DMS153 treated with DMSO at 0.1 percent for 48 hours (cell line): ENCODE measurements around the gene VPS54.
"Not testable (repeated sequence)": the region's sequence is repeated elsewhere in the genome, so short reads cannot be mapped to it uniquely, and the experiment has no call there.

ENCODE experiments used
- DNase-seq: peaks from one replicate; lab custom pipeline; 2025; ENCODE audit not compliant: unreplicated experiment; lab: John Stamatoyannopoulos, UW

Gene VPS54

DNA sequence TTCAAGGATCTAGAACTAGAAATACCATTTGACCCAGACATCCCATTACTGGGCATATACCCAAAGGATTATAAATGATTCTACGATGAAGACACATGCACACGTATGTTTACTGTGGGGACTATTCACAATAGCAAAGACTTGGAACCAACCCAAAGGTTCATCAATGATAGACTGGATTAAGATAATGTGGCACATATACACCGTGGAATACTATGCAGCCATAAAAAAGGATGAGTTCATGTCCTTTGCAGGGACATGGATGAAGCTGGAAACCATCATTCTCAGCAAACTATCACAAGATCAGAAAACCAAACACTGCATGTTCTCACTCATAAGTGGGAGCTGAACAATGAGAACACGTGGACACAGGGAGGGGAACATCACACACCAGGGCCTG lies 87.1 kb downstream of the VPS54 start:
- DNase-seq, result not testable (repeated sequence)

GRCh38 chr2:63926815-63927214 lies 92.4 kb downstream of the VPS54 start:
- peak; percentile 13 for DNase-seq

- no peak for DNase-seq
These were observed 104.9 kb downstream of the VPS54 start for GRCh38 chr2:63914311-63914710.

DNA sequence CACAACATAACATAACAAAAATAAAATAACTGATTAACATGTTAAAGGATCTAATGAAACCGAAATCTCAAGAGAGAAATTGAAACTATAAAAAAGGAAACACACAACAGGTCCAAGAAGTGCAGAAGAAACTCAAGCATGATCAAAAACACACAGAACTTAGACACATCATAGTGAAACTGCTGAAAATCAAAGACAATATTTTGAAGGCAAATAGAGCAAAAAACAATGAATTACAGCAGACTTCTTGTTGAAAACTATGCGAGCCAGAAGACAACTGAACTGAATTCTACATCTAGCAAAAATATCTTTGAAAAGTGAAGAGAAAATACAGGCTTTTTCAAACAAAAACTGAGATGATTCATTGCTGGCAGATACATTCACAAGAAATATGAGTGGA lies 116.2 kb downstream of the VPS54 start:
- DNase-seq, result no peak

- no peak for DNase-seq
These were observed 117.1 kb downstream of the VPS54 start for GRCh38 chr2:63902149-63902548.

- no peak for DNase-seq
These were observed 119.6 kb downstream of the VPS54 start for GRCh38 chr2:63899639-63900038.

DNA sequence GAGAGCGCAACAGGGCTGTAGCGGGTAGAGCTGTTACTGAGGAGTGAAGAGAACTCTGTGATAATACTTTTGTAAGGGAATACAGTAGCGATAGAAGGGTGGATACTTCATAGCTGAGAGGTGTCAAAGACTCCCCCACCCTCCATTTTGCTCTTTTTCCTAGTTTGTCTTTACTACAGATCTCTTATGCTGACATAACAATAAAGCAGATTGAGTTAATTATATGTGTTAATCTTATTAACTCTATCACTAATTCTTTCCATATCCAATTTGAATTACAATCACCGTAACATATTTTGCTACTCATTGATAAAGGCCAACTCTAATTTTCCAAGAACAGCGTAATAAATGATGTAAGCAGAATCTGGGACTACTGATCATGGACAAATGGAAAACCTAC lies 120.4 kb downstream of the VPS54 start:
- DNase-seq, result no peak

DNA sequence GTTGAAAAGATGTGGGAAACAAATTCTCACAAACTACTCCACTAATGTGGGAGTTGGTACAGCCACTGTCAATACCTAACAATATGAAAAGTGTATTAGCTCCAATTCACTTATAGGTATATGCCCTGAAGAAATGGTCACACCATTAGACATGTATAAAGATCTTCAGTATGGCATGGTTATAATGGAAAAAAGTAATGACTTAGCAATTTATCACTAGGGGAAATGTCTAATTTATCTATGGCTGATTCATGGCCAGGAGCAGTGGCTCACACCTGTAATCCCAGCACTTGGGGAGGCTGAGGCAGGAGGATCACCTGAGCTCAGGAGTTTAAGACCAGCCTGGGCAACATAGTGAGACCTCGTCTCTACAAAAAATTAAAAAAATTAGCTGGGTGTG lies 125.1 kb downstream of the VPS54 start:
- no peak for DNase-seq

GRCh38 chr2:63893163-63893562 lies 126.1 kb downstream of the VPS54 start:
- no peak for DNase-seq

GRCh38 chr2:63891488-63892030 lies 127.7 kb downstream of the VPS54 start:
- DNase-seq, result no peak

GRCh38 chr2:63890678-63891077 lies 128.6 kb downstream of the VPS54 start:
- DNase-seq, result no peak

GRCh38 chr2:63888490-63889402 lies 130.5 kb downstream of the VPS54 start:
- DNase-seq, result no peak

DNA sequence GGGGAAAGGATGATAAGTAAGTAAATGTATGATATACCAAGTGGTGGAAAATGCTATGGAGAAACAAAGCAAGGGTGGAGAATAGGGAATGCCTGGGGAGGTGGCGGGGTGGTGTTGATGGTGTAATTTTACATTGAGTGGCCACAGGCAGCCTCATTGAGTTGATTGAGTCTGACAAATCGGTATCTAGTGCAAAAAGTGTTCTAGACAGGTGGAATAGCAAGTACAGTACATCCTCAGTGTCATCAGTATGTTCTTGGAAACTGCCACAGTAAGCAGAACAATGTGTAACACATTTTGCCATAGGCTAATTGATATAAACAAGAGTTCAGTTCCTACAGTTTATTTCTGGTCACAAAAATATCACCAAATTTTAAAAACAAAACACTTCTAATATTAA lies 131.2 kb downstream of the VPS54 start:
- no peak for DNase-seq

DNA sequence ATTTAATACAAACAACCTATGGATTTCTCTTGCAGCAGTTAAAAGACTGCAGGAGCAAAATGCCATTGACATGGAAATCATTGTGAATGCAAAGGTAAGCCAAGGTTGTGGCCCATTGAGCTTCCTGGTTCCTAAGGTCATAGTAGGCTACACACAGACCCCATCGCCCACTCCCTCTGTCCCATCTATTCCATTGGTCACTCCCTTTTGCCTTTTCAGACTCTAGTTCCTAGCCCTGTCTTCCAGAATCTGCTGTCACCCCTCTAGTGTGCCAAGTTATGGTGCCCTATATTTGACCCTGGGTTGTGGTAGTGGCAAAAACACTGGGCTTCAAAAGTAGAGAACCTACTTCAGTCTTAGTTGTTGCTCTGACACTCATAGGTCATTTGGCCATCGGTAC lies 132.8 kb downstream of the VPS54 start:
- DNase-seq, result no peak

- DNase-seq, result no peak
These were observed 136.7 kb downstream of the VPS54 start for GRCh38 chr2:63882395-63883105.

- no peak for DNase-seq
These were observed 138.0 kb downstream of the VPS54 start for GRCh38 chr2:63881205-63881604.

GRCh38 chr2:63880625-63881024 lies 138.6 kb downstream of the VPS54 start:
- DNase-seq, result no peak

DNA sequence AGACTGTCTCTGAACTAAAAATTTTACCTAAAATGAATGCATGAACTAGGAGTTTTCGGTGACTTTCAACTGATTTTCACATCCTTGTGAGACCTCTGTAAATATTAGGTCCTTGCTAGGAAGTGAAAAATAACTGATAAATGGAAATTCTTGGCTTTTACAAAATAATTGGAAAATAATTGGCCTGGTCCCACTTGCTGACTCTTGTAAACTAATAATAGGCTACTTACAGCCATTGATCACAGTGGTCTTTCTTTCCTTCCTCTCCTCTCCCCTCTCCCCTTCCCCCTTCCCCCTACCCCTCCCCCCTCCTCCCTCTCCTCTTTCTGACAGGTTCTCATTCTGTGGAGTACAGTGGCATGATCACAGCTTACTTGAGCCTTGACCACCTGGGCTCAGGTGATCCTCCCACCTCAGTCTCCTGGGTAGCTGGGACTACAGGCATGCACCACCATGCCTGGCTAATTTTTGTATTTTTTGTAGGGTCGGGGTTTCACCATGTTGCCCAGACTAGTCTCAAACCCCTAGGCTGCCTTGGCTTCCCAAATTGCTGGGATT lies 139.3 kb downstream of the VPS54 start:
- no peak for DNase-seq

DNA sequence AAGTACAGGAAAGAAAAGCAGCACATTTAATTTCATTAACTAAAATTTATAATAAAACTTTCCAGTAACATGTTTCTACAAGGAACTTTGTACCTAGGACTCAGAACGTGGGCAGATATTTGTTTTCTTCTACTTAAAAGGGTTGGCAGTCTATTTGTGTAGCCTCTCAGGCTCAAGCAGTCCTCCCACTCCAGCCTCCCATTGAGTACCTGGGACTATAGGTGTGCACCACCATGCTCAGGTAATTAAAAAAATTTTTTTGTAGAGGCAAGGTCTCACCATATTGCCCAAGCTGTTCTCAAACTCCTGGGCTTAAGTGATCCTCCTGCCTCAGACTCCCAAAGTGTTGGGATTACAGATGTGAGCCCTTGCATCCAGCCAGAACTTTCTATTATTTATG lies 140.7 kb downstream of the VPS54 start:
- DNase-seq, result no peak

DNA sequence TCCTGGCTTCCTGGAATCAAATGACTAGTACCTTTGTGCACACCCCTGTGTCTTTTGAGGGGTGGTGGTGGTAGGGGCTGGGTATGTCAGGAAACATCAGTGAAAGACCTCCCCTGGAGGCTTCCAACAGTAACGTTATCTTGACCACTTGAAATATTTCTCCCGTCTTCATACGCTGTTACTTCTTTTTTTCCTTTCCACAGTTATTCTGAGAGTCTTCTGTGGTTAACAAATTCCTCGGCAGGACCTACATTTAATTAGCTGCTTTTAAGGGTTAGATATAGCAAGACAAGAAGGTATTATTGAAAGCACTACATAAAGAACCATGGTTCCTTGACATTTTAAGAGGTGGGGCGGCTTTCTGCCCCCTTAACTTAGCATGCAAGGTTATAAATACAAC lies 142.9 kb downstream of the VPS54 start:
- no peak for DNase-seq

DNA sequence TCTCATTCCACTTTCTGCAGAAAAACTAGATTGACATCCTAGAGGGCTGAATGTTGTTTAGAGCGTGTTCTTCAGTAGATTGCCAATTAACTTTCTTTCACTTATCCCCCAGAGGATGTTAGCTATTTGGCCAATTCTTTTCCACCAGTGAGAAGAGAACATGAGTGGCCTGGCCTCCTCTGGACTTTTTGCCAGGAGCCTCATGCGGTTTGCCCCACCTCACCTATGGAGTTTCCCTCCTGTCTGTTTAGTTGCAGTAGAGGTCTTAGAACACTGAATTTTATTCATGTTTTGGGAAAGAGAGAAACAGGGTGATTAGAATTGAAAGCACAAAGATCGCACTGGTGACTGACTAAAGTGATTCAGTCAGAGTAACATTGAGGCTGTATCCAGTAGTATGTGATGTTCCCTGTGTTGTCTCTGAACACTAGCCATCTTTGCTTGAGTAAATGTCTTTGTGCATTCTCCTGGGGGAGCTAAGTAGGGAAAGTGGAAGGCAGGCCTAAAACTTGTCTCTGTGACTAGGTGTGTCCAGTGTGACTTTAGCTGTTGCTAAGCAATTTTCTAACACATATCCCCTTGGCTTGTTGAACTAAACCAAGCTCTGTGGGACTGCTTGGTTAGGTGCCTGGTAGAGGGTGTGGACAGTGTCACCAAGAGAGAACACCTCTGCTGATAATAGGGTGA lies 143.5 kb downstream of the VPS54 start:
- no peak for DNase-seq
